WTC11 (cell line): ENCODE results near the gene COPB2. TPM values are rescaled to one million over a fixed set of nuclear protein-coding genes. Genes with fewer than 3 reads are reported as not detected.

Experiments used
- ATAC-seq: fragments of 200-7000 bp; cut with Tn5 transposase; 2 replicates; pipeline ENCODE4 v1.10.0; 2021; ENCODE audit warnings: mild to moderate bottlenecking, moderate library complexity
- CTCF ChIA-PET: fragments of 300-600 bp; sonication (Branson Sonifier 250); formaldehyde crosslinking; loops from one replicate; lab custom pipeline; 2021; ENCODE audit warnings: antibody characterized with exemption; lab: Charles Lee
- POLR2A ChIA-PET: fragments of 350-600 bp; sonication (Branson Sonifier 250); formaldehyde crosslinking; loops from one replicate; lab custom pipeline; 2021; ENCODE audit warnings: antibody characterized with exemption; lab: Charles Lee
- DNase-seq: peaks from one replicate; pipeline ENCODE4 v3.0.0; 2021; ENCODE audit warnings: low spot score
- H3K27ac Mint-ChIP-seq: 2 replicates; pipeline ENCODE4 v1.8.0; 2021; ENCODE audit warnings: mixed read lengths
- H3K27me3 Mint-ChIP-seq: 2 replicates; pipeline ENCODE4 v1.8.0; 2021; ENCODE audit warnings: low read depth, mild to moderate bottlenecking, moderate library complexity, mixed read lengths
- H3K36me3 Mint-ChIP-seq: 2 replicates; pipeline ENCODE4 v1.8.0; 2021; ENCODE audit warnings: mixed read lengths
- H3K4me1 Mint-ChIP-seq: 2 replicates; pipeline ENCODE4 v1.8.0; 2022; ENCODE audit warnings: mixed read lengths
- H3K4me3 Mint-ChIP-seq: 2 replicates; pipeline ENCODE4 v1.8.0; 2021; ENCODE audit warnings: mild to moderate bottlenecking, moderate library complexity, mixed read lengths
- H3K9me3 Mint-ChIP-seq: 2 replicates; pipeline ENCODE4 v1.8.0; 2021; ENCODE audit warnings: mixed read lengths
- ATF1 ChIP-seq: sonication (generic); formaldehyde crosslinking; IDR thresholded peaks from 2 replicates; pipeline ENCODE4 v1.8.1; 2023; ENCODE audit warnings: mild to moderate bottlenecking, moderate library complexity, missing genetic modification reagents
- CREB1 ChIP-seq: sonication (generic); formaldehyde crosslinking; IDR thresholded peaks from 2 replicates; pipeline ENCODE4 v1.8.0; 2023; ENCODE audit warnings: mild to moderate bottlenecking, missing genetic modification reagents
- E2F1 ChIP-seq: sonication (generic); formaldehyde crosslinking; IDR thresholded peaks from 2 replicates; pipeline ENCODE4 v1.8.0; 2022; ENCODE audit warnings: mild to moderate bottlenecking, missing genetic modification reagents
- FOXK1 ChIP-seq: sonication (generic); formaldehyde crosslinking; IDR thresholded peaks from 2 replicates; pipeline ENCODE4 v1.8.0; 2022; ENCODE audit warnings: mild to moderate bottlenecking, moderate library complexity, missing genetic modification reagents
- FOXP4 ChIP-seq: sonication (generic); formaldehyde crosslinking; IDR thresholded peaks from 2 replicates; pipeline ENCODE4 v1.8.0; 2022; ENCODE audit warnings: mild to moderate bottlenecking, missing genetic modification reagents
- GTF2I ChIP-seq: fragments of 250-450 bp; sonication (Bioruptor Pico); conservative IDR thresholded peaks from 2 replicates; pipeline ENCODE4 v1.4.0; 2021; ENCODE audit warnings: mild to moderate bottlenecking
- HMGA2 ChIP-seq: fragments of 250-450 bp; sonication (Bioruptor Pico); IDR thresholded peaks from 2 replicates; pipeline ENCODE4 v1.4.0; 2021; ENCODE audit warnings: mild to moderate bottlenecking, moderate library complexity
- IRF1 ChIP-seq: sonication (generic); formaldehyde crosslinking; IDR thresholded peaks from 2 replicates; pipeline ENCODE4 v1.8.0; 2023; ENCODE audit warnings: missing genetic modification reagents
- IRF2 ChIP-seq: sonication (generic); formaldehyde crosslinking; IDR thresholded peaks from 2 replicates; pipeline ENCODE4 v1.8.0; 2022; ENCODE audit warnings: low read depth, missing genetic modification reagents, borderline replicate concordance
- MAX ChIP-seq: sonication (generic); formaldehyde crosslinking; IDR thresholded peaks from 2 replicates; pipeline ENCODE4 v1.8.0; 2022; ENCODE audit warnings: mild to moderate bottlenecking, missing genetic modification reagents
- NFATC4 ChIP-seq: fragments of 250-450 bp; sonication (Bioruptor Pico); IDR thresholded peaks from 2 replicates; pipeline ENCODE4 v1.9.0; 2021; ENCODE audit warnings: mild to moderate bottlenecking
- NR3C1 ChIP-seq: sonication (generic); formaldehyde crosslinking; conservative IDR thresholded peaks from 2 replicates; pipeline ENCODE4 v1.8.1; 2023; ENCODE audit warnings: low read depth, mild to moderate bottlenecking, missing genetic modification reagents
- PREB ChIP-seq: sonication (generic); formaldehyde crosslinking; IDR thresholded peaks from 2 replicates; pipeline ENCODE4 v1.8.1; 2022; ENCODE audit warnings: mild to moderate bottlenecking, missing genetic modification reagents, moderate library complexity, borderline replicate concordance
- RORB ChIP-seq: fragments of 250-450 bp; sonication (Bioruptor Pico); IDR thresholded peaks from 2 replicates; pipeline ENCODE4 v1.9.0; 2021; ENCODE audit warnings: mild to moderate bottlenecking
- SMAD4 ChIP-seq: sonication (generic); formaldehyde crosslinking; IDR thresholded peaks from 2 replicates; pipeline ENCODE4 v1.8.0; 2022; ENCODE audit warnings: mild to moderate bottlenecking, missing genetic modification reagents
- STAT6 ChIP-seq: sonication (generic); formaldehyde crosslinking; conservative IDR thresholded peaks from 2 replicates; pipeline ENCODE4 v1.8.1; 2023; ENCODE audit warnings: mild to moderate bottlenecking, low read depth, missing genetic modification reagents, moderate library complexity
- TCF7 ChIP-seq: sonication (generic); formaldehyde crosslinking; IDR thresholded peaks from 2 replicates; pipeline ENCODE4 v1.8.0; 2022; ENCODE audit warnings: mild to moderate bottlenecking, low read depth, missing genetic modification reagents, moderate library complexity
- TEAD1 ChIP-seq: sonication (generic); formaldehyde crosslinking; IDR thresholded peaks from 2 replicates; pipeline ENCODE4 v1.8.0; 2022; ENCODE audit warnings: mild to moderate bottlenecking, missing genetic modification reagents
- ZNF138 ChIP-seq: sonication (generic); formaldehyde crosslinking; conservative IDR thresholded peaks from 2 replicates; pipeline ENCODE4 v1.8.1; 2022; ENCODE audit warnings: mild to moderate bottlenecking, moderate library complexity, missing genetic modification reagents
- ZNF219 ChIP-seq: sonication (generic); formaldehyde crosslinking; IDR thresholded peaks from 2 replicates; pipeline ENCODE4 v1.8.0; 2023; ENCODE audit warnings: missing genetic modification reagents, mild to moderate bottlenecking, borderline replicate concordance
- ZNF232 ChIP-seq: sonication (generic); formaldehyde crosslinking; IDR thresholded peaks from 2 replicates; pipeline ENCODE4 v1.8.0; 2022; ENCODE audit warnings: mild to moderate bottlenecking, missing genetic modification reagents
- ZNF396 ChIP-seq: fragments of 250-450 bp; sonication (Bioruptor Pico); IDR thresholded peaks from 2 replicates; pipeline ENCODE4 v1.8.0; 2021; ENCODE audit warnings: mild to moderate bottlenecking, moderate library complexity, borderline replicate concordance
- ZNF671 ChIP-seq: fragments of 250-450 bp; sonication (Bioruptor Pico); IDR thresholded peaks from 2 replicates; pipeline ENCODE4 v1.8.0; 2021; ENCODE audit warnings: mild to moderate bottlenecking
- ZSCAN18 ChIP-seq: fragments of 250-450 bp; sonication (Bioruptor Pico); IDR thresholded peaks from 2 replicates; pipeline ENCODE4 v2.1.2; 2022; ENCODE audit warnings: mild to moderate bottlenecking, moderate library complexity
- total RNA-seq: library from RNA; stranded (reverse); gene quantifications from 3 replicates; pipeline ENCODE4 v1.2.3, GENCODE V29; 2021

The COPB2 gene
- total RNA-seq, 1 experiment from 2014 or later = 141 TPM

- H3K27ac Mint-ChIP-seq = no peak overlapping the region
- no peak for DNase-seq
- POLR2A ChIA-PET = no interaction called here
- H3K4me3 Mint-ChIP-seq = no peak overlapping the region
- H3K27me3 Mint-ChIP-seq = peaks cover 5% of the 10 kb centered on the region
- peaks cover 9% of the 10 kb centered on the region for H3K36me3 Mint-ChIP-seq
- H3K4me1 Mint-ChIP-seq = no peaks in the 10 kb centered on the region
- peaks cover 15% of the 10 kb centered on the region for H3K9me3 Mint-ChIP-seq
- TF ChIP-seq ZNF219 (no peak), ZNF232 (CRISPR knock-in tag) (no peak), FOXP4 (CRISPR knock-in tag) (no peak), IRF1 (CRISPR knock-in tag) (no peak), TCF7 (CRISPR knock-in tag) (no peak), MAX (no peak)
- ATAC-seq = no peak
- CTCF ChIA-PET = no interaction called here
These were observed 28.7 kb upstream of the COPB2 start for GRCh38 chr3:139418144-139418543.

- no peak overlapping the region for H3K27ac Mint-ChIP-seq
- TF ChIP-seq NR3C1 (no peak), IRF2 (no peak), ZNF138 (no peak), PREB (CRISPR knock-in tag) (no peak), ZNF396 (CRISPR knock-in tag) (no peak), ATF1 (CRISPR knock-in tag) (no peak), FOXK1 (CRISPR knock-in tag) (no peak), STAT6 (no peak), GTF2I (CRISPR knock-in tag) (no peak), NFATC4 (CRISPR knock-in tag) (no peak), CREB1 (CRISPR knock-in tag) (no peak), TEAD1 (CRISPR knock-in tag) (no peak), ZNF671 (CRISPR knock-in tag) (no peak), HMGA2 (CRISPR knock-in tag) (no peak), E2F1 (CRISPR knock-in tag) (no peak), SMAD4 (CRISPR knock-in tag) (no peak), RORB (no peak), ZSCAN18 (CRISPR knock-in tag) (no peak)
- TF ChIP-seq, all 79 proteins: peak for 0
- H3K4me1 Mint-ChIP-seq = peaks cover 4% of the 10 kb centered on the region; the same call in 1 of the 2 replicates
- peaks cover 13% of the 10 kb centered on the region for H3K36me3 Mint-ChIP-seq
- POLR2A ChIA-PET = no interaction called here
- no peak for DNase-seq
- peaks cover 33% of the 10 kb centered on the region for H3K9me3 Mint-ChIP-seq
- peaks cover 8% of the 10 kb centered on the region for H3K27me3 Mint-ChIP-seq
- CTCF ChIA-PET = no interaction called here
- ATAC-seq = no peak
- no peak overlapping the region for H3K4me3 Mint-ChIP-seq
These were observed 26.8 kb upstream of the COPB2 start for GRCh38 chr3:139416275-139416674.
